Measurements from ENCODE around the gene CTNNBL1.

Gene CTNNBL1

DNA sequence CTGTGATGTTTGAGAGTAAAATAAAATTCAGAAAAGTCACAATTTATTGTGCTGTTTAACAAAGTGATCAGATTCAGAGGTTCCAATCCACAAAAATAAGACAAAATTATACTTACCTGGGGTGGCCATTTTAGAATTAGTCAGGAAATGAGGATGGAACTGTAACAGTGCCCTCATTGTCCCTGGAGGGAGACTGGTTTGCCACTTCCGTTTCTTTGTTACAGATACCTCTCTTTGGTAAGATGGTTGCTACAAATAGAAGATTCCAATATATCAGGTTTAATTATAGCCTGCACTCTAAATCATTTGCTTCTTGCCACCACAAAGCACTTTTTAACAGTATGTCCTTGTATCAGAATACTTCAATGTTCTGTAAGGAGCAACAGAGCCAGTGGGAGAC, 95.6 kb downstream of the CTNNBL1 start:
- no peak for DNase-seq

DNA sequence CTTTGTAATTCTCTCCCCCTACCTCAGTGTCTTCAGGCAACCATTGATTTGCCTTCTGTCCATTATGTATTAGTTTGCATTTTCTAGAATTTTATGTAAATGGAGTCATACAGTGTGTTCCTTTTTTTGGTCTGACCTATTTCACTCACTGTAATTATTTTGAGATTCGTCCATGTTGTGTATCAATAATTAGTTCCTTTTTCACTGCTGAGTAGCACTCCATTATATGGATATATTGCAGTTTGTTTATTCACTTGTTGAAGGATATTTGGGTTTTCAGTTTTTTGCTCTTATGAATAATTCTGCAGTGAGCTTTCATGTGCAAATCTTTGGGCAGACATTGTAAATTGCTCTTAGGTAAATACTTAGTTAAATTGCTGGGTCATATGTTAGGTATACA, 97.1 kb downstream of the CTNNBL1 start:
- no peak for DNase-seq

DNA sequence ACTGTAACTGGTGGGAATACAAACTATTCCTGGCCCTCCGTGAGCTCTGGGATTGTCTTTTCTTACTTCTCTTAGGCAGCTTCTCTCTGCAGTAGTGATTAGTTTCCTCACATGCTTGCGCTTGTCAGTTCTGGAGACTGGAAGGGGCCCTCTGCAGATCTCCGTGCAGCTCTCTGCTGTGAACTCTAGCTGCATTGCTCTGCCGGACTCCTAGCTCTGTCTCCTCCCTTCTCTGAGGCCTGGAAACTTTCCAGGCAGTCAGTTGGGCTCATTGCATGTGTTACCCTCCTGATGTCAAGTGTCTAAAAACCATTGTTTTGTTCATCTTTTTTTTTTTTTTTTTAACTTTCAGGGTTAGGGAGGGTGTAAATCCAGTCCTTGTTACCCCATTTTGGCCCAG, 102.3 kb downstream of the CTNNBL1 start:
- no peak for DNase-seq

DNA sequence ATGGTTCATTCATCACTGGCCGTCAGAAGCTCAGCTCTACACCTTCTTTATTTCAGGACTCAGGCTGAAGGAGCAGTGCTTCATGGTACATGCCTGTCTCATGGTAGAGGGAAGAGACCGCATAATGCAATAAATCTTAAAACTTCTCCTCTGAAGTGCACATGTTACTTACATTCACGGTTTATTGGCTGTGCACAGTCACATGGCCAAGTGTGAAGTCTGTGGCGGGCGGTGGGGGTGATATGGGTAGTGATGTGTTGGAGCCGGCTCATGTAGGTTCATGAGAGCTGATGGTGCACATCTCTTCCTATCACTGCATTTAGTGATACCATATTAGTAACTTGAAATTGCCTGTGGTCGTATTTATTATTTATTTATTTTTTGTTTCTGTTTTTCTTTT, 102.9 kb downstream of the CTNNBL1 start:
- DNase-seq: no peak

DNA sequence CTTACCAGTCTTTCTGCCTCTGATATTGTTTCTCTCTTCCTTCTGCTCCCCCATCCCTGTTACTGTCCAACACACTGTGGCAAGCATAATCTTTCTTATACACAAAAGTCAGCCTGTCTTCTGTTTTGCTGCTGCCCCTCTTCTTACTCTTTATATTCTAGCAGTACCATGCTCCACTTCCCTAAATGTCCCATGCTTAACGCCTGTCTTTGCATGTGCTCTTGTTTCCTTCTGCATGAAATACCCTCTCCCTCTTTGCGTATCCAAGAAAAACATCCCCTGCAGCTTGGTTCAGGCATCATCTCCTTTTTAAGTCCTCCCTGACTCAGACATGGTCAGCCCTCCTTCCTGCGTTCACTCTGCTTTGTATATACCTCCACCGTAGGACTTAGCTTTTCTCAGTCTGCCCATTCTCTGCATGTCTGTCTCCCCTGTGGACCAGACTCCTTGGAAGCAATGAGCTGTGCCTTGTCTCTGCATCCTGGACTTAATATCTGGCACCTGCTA, 103.9 kb downstream of the CTNNBL1 start:
- DNase-seq: no peak

DNA sequence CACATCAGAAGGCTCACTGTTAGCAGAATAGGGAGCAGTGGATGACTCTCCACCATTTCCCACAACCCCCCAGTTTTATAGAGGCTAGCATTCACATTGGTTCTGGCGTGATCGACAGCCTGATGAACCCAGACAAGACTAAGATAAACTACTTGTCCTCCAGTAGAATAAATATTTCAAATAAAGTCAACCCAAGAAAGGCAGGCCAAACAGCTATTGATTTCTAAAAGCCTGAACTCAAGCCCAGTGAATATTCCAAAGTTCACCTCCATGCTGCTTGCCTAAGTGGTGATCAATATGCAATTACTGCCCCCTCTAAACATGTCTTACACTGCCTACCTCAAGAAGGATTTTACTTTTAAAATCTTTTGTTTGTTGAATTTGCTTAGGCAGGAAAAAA, 104.5 kb downstream of the CTNNBL1 start:
- DNase-seq: no peak

DNA sequence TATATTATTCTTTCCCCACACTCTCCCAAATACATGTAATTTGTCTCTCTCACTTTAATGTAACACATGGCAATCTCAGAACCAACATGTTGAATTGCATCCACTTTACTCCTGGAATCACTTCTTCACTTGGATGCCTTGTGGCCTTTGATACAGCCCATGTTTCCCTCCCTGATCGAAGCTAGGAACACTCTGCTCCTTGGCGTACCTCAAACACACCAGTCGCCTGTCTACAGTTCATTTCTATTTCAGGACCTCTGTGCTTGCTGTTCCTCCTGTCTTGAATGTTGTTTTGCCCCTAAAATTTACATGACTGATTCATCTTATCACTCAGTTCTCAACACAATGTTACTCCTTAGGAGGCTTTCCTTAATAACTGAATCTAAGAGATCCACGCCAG, 106.8 kb downstream of the CTNNBL1 start:
- no peak for DNase-seq

DNA sequence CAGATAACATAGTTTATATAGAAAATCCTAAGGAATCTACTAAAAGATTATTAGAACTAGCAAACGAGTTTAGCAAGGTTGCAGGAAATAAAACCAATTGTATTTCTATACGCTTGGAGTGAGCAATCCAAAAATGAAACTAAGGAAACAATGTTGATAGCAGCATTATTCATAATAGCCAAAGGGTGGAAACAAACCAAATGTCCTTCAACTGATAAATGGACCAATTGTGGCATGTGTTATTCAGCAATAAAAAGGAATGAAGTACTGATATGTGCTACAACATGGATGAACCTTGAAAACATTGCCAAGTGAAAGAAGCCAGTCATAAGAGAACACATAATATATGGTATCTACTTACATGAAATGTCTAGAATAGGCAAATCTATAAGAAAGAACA, 108.1 kb downstream of the CTNNBL1 start:
- DNase-seq: no peak

DNA sequence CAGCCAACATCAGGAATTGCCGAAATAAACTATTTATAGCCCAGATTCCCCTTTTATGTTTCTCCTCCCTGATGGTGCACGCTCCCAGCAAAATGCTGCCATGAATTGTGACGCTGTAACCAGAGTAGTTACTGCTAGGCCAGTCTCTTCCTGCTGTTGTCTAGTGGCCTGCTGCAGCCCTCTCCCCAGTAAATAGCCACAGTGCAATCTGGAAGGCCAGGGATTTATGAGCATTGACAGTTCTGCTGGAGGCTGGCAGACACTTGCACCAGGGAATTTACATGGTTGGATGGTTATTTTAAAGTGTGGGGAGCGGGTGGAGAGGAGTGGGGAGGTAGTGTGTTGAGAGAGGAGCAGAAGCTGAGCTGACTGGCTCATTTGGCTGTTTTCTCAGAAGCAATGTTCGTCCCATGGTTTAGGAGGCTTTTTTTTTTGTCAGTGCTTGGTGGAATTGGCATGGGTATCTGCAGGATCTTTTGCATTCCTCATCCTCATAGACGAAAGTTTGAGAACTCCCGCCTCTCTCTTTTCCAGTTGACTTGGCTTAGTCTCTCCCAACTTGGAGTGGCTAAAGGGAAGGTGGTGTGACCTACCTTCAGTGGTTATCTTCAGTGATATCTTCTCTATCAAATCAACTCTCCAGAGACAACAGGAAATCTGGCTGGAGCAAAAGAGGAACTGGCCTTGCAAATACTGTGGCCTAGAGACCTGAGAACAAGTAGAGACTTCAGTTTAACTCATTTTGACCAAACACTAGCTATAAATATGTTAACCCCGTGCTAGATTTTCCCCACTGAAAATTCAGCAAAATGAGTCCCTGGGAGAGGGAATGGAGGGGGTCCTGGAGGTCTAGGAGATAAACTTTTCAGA, 109.8 kb downstream of the CTNNBL1 start:
- no peak for DNase-seq

DNA sequence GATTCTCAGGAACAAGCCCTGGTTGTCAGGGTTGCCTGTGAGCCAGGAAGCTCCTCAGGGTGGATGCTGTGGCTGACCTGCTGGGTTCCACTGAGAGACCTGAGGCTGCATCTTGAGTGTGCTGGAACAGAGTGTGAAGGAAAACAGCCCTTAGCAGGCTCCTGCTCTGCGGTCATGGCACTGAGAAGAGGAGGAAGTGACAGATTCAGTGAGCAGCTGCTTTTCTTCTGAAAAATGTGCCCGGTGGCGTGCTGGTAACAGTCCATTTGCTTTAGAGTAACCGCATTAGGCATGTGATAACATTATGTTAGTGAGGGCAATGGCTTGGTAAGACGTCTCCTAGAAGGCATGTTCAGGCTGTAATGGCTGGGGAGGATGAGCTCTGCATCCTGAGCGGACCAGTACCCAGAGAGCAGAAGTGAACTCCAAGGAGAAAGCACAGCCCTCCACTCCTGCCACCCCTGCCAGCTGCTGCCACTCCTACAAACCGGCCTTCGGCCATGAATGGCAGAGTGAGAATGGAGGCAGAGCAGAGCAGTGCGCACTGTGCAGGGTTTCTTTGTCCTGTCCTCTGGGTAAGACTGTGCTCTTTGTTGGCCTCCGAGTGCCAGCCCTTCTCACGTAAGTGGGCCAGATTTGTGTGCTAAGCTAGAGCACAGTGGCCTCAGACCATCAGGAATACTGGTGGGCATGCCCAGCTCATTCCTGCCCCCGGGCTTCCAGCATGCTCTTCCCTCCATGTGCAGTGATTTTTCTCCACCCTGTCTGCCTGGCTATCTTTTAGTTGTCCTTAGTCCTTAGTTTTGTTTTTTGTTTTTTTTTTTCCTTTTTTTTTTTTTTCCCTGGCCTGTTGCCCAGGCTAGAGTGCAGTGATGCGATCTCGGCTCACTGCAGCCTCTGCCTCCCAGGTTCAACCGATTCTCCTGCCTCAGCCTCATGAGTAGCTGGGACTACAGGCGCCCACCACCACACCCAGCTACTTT, 111.0 kb downstream of the CTNNBL1 start:
- no peak for DNase-seq

DNA sequence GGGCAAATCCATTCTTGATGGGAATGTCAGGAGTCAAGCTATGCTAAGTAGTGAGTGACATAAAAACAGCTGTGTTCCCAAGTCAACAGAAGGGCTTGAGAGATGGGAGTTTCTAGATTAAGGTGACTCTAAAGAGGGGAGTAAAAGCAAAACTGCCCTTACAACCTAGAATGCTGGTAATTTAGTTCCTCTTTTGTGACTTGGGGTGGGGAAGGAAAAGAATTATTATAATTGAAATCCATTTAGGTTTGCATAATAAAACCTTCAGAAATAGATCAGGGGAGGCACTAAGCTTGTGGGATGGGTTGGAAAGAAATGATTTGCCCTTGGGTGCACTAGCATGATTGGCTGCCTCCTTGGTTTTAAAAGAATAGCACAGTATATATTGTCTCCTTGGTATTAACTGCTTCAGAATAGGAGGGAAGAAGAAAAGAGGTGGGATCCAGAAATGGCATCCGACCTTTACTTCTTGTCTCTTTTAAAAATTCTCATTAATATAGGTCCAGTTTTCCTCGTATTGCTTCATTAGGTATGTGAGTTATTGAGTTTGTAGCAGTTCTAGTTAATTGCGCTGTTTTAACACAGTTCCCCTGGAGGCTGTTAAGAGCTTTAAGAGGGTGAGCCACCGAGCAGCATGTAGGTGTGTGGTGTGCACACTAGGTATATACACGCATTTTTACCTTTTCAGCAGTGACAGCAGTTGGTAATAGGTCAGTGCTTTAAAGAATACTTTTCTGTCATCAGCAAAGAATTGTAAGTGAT, 113.8 kb downstream of the CTNNBL1 start:
- DNase-seq: no peak

DNA sequence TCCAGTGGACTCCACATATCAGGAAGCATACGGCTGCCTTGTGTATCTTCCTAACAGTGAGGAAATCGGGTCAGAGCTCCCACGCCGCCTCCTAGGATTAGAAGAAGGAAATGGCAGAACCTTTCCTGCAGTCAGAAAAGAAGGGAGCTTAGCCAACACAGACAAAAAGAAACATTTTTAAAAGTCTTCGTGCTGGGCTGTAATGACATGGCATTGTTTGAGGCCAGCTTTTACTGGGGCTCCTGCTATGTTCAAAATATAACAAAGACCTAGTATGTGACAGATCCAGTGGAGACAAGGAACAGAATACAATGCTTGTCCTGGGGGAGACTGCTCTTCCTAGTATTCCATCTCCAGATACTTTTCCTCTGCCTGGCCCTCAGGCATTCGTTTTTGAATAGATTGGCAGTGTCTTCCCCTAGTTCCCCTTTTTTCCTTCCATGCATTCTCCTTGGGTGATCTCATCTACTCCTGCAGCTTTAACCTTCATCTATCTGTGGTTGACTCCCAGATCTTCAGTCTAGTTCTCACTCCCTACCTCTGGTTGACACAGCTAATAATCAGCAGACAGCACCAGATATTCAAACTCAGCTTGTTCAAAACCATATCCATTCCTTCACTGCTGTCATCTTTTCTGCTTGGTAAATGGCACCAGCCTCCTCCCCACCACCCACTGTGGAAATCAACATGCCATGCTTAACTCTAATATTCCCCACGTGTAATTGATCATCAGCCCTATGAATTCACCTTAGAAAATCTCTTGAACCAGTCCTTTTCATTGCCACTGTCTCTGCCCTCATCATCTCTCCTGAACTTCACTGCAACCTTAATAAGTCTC, 114.6 kb downstream of the CTNNBL1 start:
- DNase-seq: no peak

DNA sequence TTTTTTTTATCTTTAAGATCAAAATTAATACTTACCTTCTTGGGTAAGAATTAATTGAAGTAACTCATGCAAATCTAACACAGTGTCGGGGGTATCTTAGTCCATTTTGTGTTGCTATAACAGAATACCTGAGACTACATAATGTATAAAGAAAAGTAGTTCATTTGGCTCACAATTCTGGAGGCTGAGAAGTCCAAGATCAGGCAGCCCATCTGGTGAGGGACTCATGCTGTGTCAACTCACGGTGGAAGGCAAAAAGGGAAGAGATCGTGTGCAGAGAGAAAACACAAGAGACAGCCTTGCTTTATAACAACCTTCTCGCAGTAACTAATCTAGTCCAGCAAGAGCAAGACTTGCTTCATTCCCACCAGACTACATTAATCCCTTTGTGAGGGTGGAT, 116.2 kb downstream of the CTNNBL1 start:
- DNase-seq: no peak

DNA sequence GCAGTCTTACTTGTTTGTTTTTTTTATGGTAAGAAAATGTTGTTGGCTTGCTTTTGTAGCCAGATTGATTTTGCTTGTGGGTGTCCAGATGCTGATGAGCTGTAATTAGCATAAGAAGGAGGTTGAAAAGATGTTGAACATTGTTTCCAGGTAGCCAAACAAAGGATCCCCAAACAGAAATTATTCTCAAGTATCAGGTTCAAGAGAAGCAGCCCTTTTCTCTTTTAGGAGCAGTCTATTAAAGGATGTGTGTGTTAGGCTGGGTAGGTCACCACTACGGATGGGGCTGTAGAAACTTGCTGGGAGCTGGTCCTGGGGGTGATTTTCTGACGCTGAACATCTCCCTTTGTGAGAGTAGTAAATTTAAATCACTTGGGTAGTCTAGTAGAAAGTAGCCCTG, 122.2 kb downstream of the CTNNBL1 start:
- DNase-seq: no peak

DNA sequence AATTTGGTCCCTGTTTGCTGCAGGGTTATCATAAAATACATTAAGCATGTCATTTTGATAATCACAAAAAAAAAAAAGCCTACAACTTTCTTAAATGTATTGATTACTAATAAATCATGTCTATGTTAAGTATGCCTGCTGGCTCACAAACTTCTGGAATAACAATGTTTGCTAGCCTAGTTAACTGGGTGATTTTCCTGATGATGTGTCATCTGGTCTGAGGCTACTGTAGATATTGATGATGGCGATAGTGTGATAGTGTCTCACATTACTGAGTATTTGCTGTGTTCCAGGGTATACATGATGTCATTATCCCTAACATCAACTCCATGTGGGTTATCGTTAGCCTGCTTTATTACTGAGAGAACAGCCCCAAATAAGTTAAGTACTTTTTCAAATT, 122.9 kb downstream of the CTNNBL1 start:
- DNase-seq: no peak

DNA sequence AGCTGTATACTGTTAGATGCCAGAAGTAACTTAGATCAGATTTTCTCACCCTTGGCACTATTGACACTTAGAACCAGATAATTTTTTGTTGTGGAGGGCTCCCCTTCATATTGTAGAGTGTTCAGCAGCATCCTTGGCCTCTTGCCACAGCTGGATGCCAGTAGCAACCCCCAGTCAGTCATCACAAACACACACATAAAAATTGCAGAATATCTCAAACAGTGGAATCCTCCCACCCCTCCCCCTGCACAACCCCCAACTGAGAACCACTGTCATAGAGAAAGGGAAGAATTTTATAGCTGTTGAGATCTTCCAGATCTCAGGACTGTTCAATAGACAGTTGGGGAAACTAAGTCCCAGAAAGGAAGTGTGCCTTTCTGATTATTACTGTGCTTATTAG, 127.9 kb downstream of the CTNNBL1 start:
- no peak for DNase-seq

DNA sequence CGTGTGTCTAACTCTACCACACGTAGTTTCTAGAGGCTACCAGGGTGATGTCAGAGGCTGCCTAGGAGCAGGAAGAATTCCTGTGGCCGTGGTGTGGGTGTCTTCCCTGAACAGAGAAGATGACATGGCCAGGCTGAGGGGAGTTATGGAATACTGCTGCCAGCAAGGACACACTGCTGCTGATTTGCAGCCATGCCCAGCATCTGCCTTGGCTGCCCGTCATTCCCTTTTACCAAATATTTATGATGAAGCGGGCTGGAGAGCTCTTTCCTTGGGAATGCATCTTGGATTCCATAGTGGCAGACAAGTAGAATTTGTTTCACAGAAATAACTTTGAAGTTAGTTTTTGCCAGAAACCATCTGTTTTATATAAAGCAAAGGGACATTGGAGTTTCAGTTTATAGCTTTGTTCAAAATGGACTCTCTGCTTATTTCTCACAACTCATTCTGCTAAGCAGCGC, 128.3 kb downstream of the CTNNBL1 start:
- DNase-seq: no peak

DNA sequence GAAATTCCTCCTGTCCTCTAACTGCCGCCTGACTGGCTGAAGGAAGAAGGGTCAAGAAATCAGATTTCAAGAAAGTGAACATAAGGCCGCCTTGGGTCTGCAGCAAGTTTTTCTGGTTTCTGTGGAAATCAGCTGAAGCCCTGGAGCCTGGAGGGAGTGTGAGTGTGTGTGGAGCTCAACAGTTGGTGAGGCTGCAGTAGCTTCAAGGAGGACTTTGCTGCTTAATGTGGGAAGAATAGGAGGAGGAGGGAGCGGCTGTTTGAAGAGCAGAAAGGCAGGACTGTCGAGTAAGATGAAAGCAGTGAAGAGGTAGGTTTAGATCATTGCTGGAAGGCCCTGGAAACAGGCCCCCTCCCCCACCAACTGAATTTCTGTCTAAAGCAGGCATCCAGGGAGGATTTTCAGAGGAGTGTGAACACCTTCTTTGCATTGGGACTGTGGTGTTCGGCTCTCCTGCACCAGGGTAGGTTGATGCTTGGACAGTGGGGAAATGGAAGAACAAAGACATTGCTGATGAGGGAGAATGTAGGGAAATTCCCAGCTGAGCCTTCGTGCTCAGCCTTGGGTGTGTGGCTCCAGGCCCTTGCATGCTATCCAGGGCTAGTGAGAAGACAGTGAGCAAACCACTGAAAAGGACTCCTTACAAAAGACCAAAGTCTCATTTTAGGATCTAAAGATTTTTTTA, 129.6 kb downstream of the CTNNBL1 start:
- DNase-seq: no peak

DNA sequence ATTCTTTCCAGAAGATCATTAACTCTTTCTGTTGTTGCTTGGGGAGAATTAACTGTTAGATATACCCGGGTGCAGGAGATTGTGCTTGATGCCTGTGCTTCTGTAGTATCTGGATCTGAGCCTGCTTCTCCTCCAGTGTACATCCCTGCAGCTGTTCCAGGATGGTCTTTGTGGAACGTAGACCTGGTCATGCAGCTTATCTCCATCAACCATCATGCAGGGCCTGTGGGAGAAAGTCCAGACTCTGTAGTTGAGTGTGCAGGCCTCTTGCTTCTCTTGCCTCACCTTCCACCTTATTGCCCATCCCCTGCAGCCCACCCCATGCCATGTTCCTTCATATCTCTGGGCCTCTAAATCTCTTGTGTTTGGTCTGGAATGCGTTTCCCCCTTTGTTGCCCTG, 133.8 kb downstream of the CTNNBL1 start:
- DNase-seq: no peak

DNA sequence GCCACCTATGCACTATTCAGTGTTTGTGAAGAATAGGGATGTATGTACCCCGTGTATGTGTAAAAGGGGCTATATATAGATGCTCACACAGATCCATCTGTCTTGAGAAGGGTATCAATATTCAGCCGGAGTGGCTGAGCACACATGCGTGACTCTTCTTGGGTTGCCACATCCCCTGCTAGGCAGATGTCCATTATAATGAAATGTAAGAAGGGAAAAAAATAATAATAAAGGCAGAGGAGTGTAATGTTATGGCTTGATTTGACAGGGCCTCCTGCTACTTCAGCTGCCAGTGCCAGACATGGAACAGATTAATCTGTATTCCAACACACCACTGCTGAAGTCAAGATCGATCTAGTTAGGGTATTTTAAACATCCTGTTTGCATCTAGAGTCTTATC, 134.9 kb downstream of the CTNNBL1 start:
- no peak for DNase-seq

DNA sequence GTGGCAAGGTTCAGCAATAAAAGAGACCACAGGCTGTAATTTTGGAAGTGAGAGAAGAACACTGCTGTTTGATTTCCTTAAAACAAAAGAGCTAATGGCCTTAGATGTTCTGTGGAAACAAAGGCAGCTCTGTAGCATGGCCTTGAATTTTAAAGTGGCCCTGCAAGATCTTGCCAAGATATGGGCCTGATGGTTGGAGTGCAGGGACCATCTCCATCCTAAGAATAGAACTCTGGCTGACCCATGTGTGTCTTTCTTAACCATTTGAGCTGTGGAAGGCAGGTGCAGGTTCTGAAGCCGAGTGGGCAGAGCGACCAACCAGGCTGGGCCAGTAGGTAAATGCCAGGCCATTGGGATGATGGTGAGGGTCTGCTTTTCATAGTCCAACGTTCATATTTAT, 135.3 kb downstream of the CTNNBL1 start:
- DNase-seq: no peak

Data from stimulated activated CD8-positive, alpha-beta memory T cell treated with anti-CD3 and anti-CD28 coated beads, Interleukin-4, amount 100 ng/mL, for 48 hours (primary cell).